ENCODE results near the gene SHISA6. TPM values are rescaled to one million over a fixed set of nuclear protein-coding genes. Genes with fewer than 3 reads are reported as not detected.

Gene SHISA6
- total RNA-seq, 2 donors from 2014 or later = not detected

DNA sequence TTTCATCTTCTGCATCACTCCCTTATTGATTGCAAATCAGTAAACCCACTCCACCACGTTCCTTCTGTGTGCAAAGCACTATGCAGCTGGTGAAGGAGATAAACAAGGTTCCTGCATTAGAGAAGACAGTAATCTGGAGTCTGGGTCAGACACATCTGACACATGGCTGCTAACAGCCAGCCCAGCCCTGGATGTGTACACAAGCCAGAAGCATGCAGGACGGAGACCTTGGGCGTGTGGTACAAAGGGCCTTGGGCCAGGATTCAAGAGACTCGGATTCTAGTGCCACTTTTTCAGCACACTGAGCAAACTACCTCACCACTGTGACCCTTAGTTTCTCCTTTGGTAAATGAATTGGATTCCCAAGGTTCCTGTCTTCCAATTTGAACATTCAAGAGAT is 270.7 kb downstream of the SHISA6 start:
- Mint-ChIP-seq H3K27me3 (ENCODE audit: low read depth) (no peaks in the 10 kb centered on the region), H3K4me1 (ENCODE audit: low read depth) (no peaks in the 10 kb centered on the region), H3K27ac (no peak overlapping the region), H3K4me3 (no peak overlapping the region), H3K36me3 (ENCODE audit: insufficient read depth in 2 of 2) (no peaks in the 10 kb centered on the region), H3K9me3 (peaks cover 0 to 8% of the 10 kb centered on the region in 2 donors)
- no peak for DNase-seq
- no peak for ATAC-seq (replicated peaks in 1 of 2)

DNA sequence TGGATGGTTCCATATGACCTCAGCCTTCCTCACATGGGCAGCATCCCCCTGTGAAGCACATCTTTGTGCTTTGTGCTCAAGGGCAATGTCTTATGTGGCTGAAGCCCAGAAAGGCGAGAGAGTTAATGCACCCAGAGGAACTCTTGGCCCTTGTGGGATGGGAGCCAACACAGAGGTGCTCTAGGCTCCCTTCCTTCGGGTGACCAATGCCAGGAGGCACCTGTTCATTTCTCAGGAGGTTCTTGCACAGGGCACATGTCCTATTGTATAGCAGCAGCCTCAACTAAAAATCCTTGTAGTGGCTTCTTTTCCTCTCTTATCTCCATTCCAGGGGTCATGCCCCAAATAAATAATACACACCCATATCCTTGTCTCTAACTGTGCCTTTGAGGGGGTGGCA is 273.6 kb downstream of the SHISA6 start:
- DNase-seq = no peak

DNA sequence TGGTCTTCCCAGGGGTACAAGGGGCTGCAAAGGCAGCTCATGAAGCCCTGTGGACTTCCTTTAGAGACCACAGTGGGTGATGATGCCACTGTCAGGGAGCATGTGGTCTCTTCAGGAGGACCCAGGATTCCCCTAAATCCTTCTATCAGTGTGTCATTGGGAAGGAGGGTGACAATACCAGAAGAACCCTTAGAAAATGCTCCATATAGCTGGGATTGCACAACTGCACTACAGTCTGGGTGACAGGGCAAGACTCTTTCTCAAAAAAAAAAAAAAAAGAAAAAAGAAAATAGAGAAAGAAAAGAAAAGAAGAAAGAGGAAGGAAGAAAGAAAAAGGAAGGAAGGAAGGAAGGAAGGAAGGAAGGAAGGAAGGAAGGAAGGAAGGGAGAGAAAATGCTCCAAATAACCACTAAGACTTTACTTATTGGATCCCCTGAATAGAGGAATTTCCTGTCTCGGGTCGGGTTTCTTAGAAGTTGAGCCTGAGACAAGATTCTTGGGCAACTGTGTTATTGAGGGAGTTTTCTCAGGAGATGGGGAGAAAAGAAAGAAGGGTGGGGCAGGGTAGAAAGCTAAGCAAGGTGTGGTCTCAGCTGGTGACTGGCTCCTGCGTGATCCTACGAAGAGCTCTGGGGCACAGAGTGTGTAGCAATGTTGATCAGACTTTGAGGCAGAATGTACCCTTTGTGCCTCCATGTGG is 274.1 kb downstream of the SHISA6 start:
- no peak overlapping the region for H3K4me3 Mint-ChIP-seq
- H3K36me3 Mint-ChIP-seq (ENCODE audit: insufficient read depth in 2 of 2) = no peaks in the 10 kb centered on the region
- DNase-seq (no peak), ATAC-seq (replicated peaks in 1 of 2) (no peak)
- H3K4me1 Mint-ChIP-seq (ENCODE audit: low read depth) = no peaks in the 10 kb centered on the region
- peaks cover 0 to 5% of the 10 kb centered on the region in 2 donors for H3K9me3 Mint-ChIP-seq
- H3K27ac Mint-ChIP-seq = no peak overlapping the region
- H3K27me3 Mint-ChIP-seq (ENCODE audit: low read depth) = no peaks in the 10 kb centered on the region

More for the DNA sequence above, 273.6 kb downstream of the SHISA6 start:
- ATAC-seq (replicated peaks in 1 of 2) = no peak
- Mint-ChIP-seq H3K27ac (no peak overlapping the region), H3K36me3 (ENCODE audit: insufficient read depth in 2 of 2) (no peaks in the 10 kb centered on the region), H3K27me3 (ENCODE audit: low read depth) (no peaks in the 10 kb centered on the region), H3K4me1 (ENCODE audit: low read depth) (no peaks in the 10 kb centered on the region), H3K9me3 (peaks cover 0 to 5% of the 10 kb centered on the region in 2 donors), H3K4me3 (no peak overlapping the region)

DNA sequence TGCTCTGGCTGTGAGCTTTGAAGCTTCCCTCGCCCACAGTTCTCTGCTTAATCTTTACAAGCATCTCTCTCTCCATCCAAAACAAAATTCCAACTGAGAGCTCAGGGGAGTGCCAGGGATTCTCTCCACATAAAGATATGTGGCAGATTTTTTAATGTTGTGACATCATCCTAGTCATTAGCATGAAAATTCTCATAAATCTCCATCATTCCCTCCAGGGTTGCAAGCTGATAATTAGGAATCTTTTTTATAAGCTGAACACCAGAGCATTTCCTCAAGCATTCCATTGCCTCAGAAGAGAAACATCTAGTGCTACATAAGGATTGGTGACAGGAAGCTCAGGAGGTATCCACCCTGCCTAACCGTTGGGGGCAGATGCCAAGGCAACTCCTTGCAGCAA is 274.9 kb downstream of the SHISA6 start:
- no peak overlapping the region for H3K27ac Mint-ChIP-seq
- no peak for ATAC-seq (replicated peaks in 1 of 2)
- H3K36me3 Mint-ChIP-seq (ENCODE audit: insufficient read depth in 2 of 2) = no peaks in the 10 kb centered on the region
- no peak overlapping the region for H3K4me3 Mint-ChIP-seq
- no peak for DNase-seq
- peaks cover 0 to 4% of the 10 kb centered on the region in 2 donors for H3K9me3 Mint-ChIP-seq
- H3K4me1 Mint-ChIP-seq (ENCODE audit: low read depth) = no peaks in the 10 kb centered on the region
- H3K27me3 Mint-ChIP-seq (ENCODE audit: low read depth) = no peaks in the 10 kb centered on the region

DNA sequence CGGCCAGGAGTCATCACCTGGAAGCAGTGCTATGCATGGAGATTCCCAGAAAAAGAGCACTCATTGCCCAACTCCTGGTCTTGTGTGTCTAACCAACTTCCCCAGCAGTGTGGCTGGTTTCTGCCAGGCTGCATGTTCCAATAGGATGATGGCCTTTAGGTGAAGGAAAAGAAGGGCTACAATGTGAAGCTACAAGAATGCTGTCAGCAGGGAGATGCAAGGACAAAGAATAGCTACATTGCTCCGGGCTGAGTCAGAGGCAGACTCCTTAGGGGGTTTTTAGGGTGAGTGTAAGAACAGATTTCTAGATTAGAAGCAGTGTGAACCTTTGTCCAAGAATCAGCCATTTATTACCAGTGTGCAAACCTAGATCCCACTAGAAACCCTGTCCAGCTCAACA is 294.2 kb downstream of the SHISA6 start:
- Mint-ChIP-seq H3K4me3 (no peak overlapping the region), H3K27me3 (ENCODE audit: low read depth) (no peaks in the 10 kb centered on the region)

DNA sequence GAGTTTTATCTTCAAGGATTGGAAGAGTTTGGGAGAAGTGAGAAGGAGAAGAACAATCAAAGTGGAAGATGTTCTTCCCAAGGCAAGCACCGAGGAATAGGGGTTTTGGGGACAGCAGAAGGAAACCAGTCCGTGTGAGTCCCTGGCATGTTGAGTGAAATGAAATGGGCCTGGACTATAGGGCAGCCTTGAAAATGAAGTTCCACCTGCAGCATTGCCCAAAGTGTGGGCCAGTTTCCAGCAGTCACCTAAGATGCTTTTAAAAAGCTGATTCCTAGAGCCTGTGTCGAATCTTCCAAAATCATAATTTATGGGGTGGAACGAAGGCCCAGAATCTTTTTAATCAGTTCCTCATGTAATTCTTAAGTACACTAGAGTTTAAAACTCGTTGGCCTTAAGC is 297.4 kb downstream of the SHISA6 start:
- H3K27ac Mint-ChIP-seq = no peak overlapping the region
- DNase-seq (no peak), ATAC-seq (replicated peaks in 1 of 2) (no peak)
- no peaks in the 10 kb centered on the region for H3K27me3 Mint-ChIP-seq (ENCODE audit: low read depth)
- no peak overlapping the region for H3K4me3 Mint-ChIP-seq
- H3K4me1 Mint-ChIP-seq (ENCODE audit: low read depth) = no peaks in the 10 kb centered on the region
- H3K36me3 Mint-ChIP-seq (ENCODE audit: insufficient read depth in 2 of 2) = peaks cover 2 to 3% of the 10 kb centered on the region in 2 donors
- H3K9me3 Mint-ChIP-seq = peaks cover 9 to 15% of the 10 kb centered on the region in 2 donors

More for the DNA sequence above, 294.2 kb downstream of the SHISA6 start:
- no peaks in the 10 kb centered on the region for H3K4me1 Mint-ChIP-seq (ENCODE audit: low read depth)
- peaks cover 2 to 3% of the 10 kb centered on the region in 2 donors for H3K36me3 Mint-ChIP-seq (ENCODE audit: insufficient read depth in 2 of 2)
- peaks cover 8 to 13% of the 10 kb centered on the region in 2 donors for H3K9me3 Mint-ChIP-seq
- ATAC-seq (replicated peaks in 1 of 2) (no peak), DNase-seq (no peak)
- no peak overlapping the region for H3K27ac Mint-ChIP-seq

DNA sequence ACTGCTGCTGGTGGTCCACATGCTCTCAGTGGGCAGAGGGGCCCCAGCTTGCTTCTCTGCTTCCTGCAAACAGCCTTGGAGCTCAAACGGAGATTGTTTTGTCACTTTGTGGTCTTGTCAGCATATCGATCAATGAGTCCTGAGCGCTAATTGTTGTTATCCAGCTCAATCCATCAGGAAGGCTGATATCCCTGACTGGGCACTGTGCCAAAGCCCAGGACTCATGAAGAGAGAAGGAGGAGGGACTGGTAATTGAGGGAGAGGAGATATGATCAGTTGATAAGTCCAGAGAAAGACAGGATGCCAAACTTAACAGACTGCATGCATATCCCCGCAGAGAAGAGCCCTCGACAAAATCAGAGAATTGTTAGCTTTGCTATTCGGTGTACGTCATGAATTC is 298.6 kb downstream of the SHISA6 start:
- Mint-ChIP-seq H3K27me3 (ENCODE audit: low read depth) (no peaks in the 10 kb centered on the region), H3K27ac (no peak overlapping the region), H3K4me3 (no peak overlapping the region), H3K36me3 (ENCODE audit: insufficient read depth in 2 of 2) (peaks cover 2 to 3% of the 10 kb centered on the region in 2 donors), H3K9me3 (peaks cover 9 to 12% of the 10 kb centered on the region in 2 donors), H3K4me1 (ENCODE audit: low read depth) (no peaks in the 10 kb centered on the region)
- ATAC-seq (replicated peaks in 1 of 2) = no peak
- no peak for DNase-seq

DNA sequence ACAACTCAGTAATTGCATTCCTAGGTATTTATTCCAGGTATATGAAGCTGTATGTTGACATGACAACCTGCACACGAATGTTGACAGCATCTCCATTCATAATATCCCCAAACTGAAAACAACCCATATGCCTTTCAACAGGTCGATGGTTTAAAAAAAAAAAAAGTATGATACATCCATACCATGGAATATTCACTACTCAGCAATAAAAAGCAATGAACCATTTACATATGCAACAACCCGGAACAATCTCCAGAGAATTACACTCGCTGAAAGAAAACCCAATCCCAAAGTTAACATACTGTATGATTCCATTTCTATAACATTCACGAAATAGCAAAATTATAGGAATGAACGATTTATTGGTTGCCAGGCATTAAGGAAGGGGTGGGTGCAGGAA is 304.0 kb downstream of the SHISA6 start:
- H3K27ac Mint-ChIP-seq = no peak overlapping the region
- ATAC-seq (replicated peaks in 1 of 2) (no peak), DNase-seq (no peak)
- H3K9me3 Mint-ChIP-seq = peaks cover 4 to 10% of the 10 kb centered on the region in 2 donors
- no peaks in the 10 kb centered on the region for H3K27me3 Mint-ChIP-seq (ENCODE audit: low read depth)
- no peak overlapping the region for H3K4me3 Mint-ChIP-seq
- H3K36me3 Mint-ChIP-seq (ENCODE audit: insufficient read depth in 2 of 2) = peaks cover 0 to 1% of the 10 kb centered on the region in 2 donors
- no peaks in the 10 kb centered on the region for H3K4me1 Mint-ChIP-seq (ENCODE audit: low read depth)

DNA sequence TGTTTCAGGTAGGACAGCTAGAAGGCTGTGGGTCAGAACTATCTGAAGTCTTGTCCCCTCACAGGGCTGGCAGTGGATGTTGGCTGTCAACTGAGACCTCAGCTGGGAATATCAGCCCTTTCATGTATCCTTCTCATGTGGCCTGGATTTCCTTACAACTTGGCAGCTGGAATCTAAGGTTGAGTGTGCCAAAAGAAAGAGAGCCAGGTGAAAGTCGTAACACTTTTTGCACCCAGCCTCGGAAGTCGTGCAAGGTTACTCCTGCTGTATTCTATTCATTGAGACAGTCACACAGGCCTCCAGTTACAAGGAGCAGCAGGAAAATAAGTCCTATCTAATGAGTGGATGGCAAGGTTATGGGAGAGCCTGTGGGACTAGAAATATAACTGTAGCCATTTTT is 304.7 kb downstream of the SHISA6 start:
- Mint-ChIP-seq H3K27me3 (ENCODE audit: low read depth) (no peaks in the 10 kb centered on the region), H3K4me3 (no peak overlapping the region), H3K4me1 (ENCODE audit: low read depth) (no peaks in the 10 kb centered on the region), H3K9me3 (peaks cover 9 to 12% of the 10 kb centered on the region in 2 donors), H3K36me3 (ENCODE audit: insufficient read depth in 2 of 2) (no peaks in the 10 kb centered on the region), H3K27ac (no peak overlapping the region)
- no peak for ATAC-seq (replicated peaks in 1 of 2)
- DNase-seq = no peak

DNA sequence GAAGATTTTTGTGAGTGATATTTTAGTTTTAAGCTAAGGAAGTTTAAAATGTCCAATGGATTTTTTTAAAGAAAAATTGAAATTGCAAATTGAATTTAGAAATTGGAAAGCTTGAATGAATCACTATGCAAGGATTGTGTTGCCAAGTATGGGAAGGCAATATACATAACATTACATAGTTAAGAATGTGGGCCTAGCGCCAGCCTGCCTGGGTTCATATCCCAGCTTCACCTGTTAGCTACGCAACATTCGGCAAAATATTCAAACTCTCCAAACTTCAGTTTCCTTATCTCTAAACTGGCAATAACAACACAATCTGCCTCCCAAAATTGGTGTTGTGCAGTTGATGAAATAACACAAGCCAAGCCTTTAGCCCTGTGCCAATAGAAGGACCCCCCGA is 306.8 kb downstream of the SHISA6 start:
- Mint-ChIP-seq H3K9me3 (peaks cover 8 to 14% of the 10 kb centered on the region in 2 donors), H3K27ac (no peak overlapping the region), H3K4me1 (ENCODE audit: low read depth) (no peaks in the 10 kb centered on the region), H3K4me3 (no peak overlapping the region), H3K36me3 (ENCODE audit: insufficient read depth in 2 of 2) (no peaks in the 10 kb centered on the region), H3K27me3 (ENCODE audit: low read depth) (no peaks in the 10 kb centered on the region)
- DNase-seq (no peak), ATAC-seq (replicated peaks in 1 of 2) (no peak)

DNA sequence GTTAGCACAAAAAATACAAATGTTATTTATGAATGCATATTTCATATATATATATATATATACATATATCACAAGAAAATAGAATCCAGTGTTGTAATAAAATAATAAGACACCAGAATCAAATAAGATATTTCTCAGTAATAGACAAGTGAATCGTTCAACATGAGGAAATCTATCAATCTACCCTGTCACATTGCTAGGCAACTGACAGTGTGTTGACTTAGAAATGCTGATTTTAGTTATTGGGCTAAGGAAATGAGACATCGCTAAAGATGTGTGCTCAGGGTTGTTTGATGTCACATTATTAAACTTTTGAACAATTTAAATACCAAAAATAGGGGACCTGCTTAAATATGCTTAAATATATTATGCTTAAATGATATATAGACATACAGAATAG is 307.4 kb downstream of the SHISA6 start:
- Mint-ChIP-seq H3K36me3 (ENCODE audit: insufficient read depth in 2 of 2) (no peaks in the 10 kb centered on the region), H3K27me3 (ENCODE audit: low read depth) (no peaks in the 10 kb centered on the region), H3K27ac (no peak overlapping the region), H3K4me3 (no peak overlapping the region), H3K4me1 (ENCODE audit: low read depth) (no peaks in the 10 kb centered on the region), H3K9me3 (peaks cover 8 to 14% of the 10 kb centered on the region in 2 donors)
- DNase-seq (no peak), ATAC-seq (replicated peaks in 1 of 2) (no peak)

DNA sequence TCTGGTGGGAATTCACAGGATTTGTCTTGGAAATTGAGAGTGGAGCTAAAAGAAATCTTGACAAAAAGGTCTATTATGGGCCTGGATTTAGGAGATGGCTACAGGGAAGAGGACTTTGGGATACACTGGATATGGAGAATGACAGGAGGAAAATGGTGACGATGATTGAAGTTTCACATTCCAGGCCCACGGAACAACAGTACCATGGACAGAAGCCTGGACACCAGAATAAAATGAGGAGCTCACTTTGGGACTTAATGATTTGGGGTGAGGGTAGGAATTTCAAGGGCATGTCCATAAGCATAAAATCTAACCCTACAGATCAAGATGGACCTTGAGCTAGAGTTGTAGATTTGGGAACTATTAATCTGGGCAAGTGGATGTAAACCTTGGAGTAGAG is 309.4 kb downstream of the SHISA6 start:
- Mint-ChIP-seq H3K27me3 (ENCODE audit: low read depth) (no peaks in the 10 kb centered on the region), H3K4me1 (ENCODE audit: low read depth) (no peaks in the 10 kb centered on the region), H3K27ac (no peak overlapping the region)

DNA sequence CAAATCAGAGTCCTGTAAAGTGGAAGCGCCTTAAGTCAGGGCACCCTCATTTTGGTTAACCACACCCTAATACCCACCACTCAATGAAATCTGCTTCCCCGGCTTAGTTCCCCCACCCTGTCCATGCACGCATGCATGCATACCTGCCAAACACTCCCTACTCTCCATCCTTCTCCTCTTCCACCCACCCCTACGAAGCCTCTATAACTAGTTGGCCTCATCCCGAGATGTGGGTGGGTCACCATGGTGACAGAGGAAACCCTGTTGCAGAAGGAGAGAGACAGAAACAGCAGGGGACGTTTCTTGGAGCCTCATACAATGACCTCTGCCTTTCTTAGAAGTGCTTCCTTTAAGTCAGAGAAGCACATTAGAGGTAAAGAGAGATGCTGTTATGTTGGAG is 310.4 kb downstream of the SHISA6 start:
- H3K27ac Mint-ChIP-seq = no peak overlapping the region
- no peak for DNase-seq
- H3K4me1 Mint-ChIP-seq (ENCODE audit: low read depth) = no peaks in the 10 kb centered on the region
- no peaks in the 10 kb centered on the region for H3K36me3 Mint-ChIP-seq (ENCODE audit: insufficient read depth in 2 of 2)
- no peaks in the 10 kb centered on the region for H3K27me3 Mint-ChIP-seq (ENCODE audit: low read depth)
- ATAC-seq (replicated peaks in 1 of 2) = no peak
- no peak overlapping the region for H3K4me3 Mint-ChIP-seq
- H3K9me3 Mint-ChIP-seq = peaks cover 8 to 22% of the 10 kb centered on the region in 2 donors

More for the DNA sequence above, 309.4 kb downstream of the SHISA6 start:
- no peak overlapping the region for H3K4me3 Mint-ChIP-seq
- no peaks in the 10 kb centered on the region for H3K36me3 Mint-ChIP-seq (ENCODE audit: insufficient read depth in 2 of 2)
- ATAC-seq (replicated peaks in 1 of 2) (no peak), DNase-seq (no peak)
- H3K9me3 Mint-ChIP-seq = peaks cover 8 to 15% of the 10 kb centered on the region in 2 donors

DNA sequence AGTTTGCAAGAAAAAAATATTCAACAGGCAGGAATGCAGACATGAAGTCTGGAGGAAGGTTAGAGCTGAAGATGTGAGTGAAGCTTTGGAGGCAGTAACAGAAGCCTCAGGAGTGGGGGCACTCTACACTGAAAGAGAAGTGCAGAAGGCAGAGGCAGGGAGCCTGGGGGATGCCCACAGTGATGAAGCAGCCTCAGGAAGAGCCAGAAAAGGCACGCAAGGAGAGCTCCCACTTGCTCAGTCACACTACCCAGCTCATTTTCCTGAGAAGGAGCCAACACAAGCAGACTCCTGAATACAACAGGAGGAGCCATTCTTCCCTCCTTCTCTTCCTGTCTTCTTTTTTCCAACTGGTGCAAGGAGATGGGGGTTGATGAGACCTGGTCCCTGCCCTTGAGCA is 312.1 kb downstream of the SHISA6 start:
- Mint-ChIP-seq H3K27me3 (ENCODE audit: low read depth) (no peaks in the 10 kb centered on the region), H3K9me3 (peaks cover 10 to 22% of the 10 kb centered on the region in 2 donors), H3K4me1 (ENCODE audit: low read depth) (no peaks in the 10 kb centered on the region), H3K36me3 (ENCODE audit: insufficient read depth in 2 of 2) (no peaks in the 10 kb centered on the region), H3K27ac (no peak overlapping the region), H3K4me3 (no peak overlapping the region)
- ATAC-seq (replicated peaks in 1 of 2) (no peak), DNase-seq (no peak)

Measured in activated T-cell treated with anti-CD3 and anti-CD28 coated beads, Interleukin-2, amount 50 U/mL, for 72 hours (primary cell).